Measurements from ENCODE around the gene ASPHD1. TPM values are rescaled to one million over a fixed set of nuclear protein-coding genes. Genes with fewer than 3 reads are reported as not detected.
"Not testable (repeated sequence)": the region's sequence is repeated elsewhere in the genome, so short reads cannot be mapped to it uniquely, and the experiment has no call there.

Gene ASPHD1
- total and polyA plus RNA-seq, 2 of the 4 experiments (the other 2 are of a cell fraction): 4.1 to 14.5 TPM

DNA sequence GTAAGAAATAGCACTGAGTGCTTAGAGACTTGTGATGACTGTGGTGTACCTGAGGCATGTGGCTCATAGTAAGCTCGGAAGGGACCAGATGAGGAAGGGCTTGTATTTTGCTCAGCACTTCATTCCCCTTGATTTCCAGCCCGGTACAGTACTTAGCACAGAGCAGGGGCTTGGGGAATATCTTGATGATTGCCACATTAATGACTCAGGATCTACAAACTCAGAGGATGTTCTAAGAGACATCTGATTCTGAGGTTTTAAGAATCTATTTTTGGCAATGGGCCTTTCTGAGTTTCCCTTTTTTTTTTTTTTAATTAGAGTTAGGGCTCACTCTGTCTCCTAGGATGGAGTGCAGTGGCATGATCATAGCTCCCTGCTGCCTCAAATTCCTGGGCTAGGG is 9.1 kb downstream of the ASPHD1 start:
- in situ Hi-C loops (cut with MboI; ENCODE audit: low sequenced_read_pairs) (no loop called here), intact Hi-C loops (cut with micrococcal nuclease) (no loop called here), dilution Hi-C loops (cut with HindIII; ENCODE audit: low sequenced_read_pairs, unreplicated experiment) (no loop called here)
- BruUV-seq (replicated peaks): no TSS peak
- DNase-seq (peak; percentile 65), ATAC-seq (ENCODE audit: low read depth) (peak; percentile 36; the same call in 1 of the 2 replicates)
- H3K56ac ChIP-seq (ENCODE audit: extremely low read depth, insufficient read depth, low read length): no peak overlapping the region
- no peaks in the 10 kb centered on the region for H3K27me3 ChIP-seq (ENCODE audit: control insufficient read depth, insufficient read depth, low read length)
- H3K14ac ChIP-seq (replicated peaks; ENCODE audit: low read depth, low read length): 0 out of 2 replicates have a peak overlapping the region, but pooled peaks have one; percentile 14
- H3K23ac ChIP-seq (ENCODE audit: low read depth, low read length): no peak overlapping the region
- no peak overlapping the region for H3K4me2 ChIP-seq (ENCODE audit: low read depth, low read length)
- H2BK5ac ChIP-seq (ENCODE audit: low read depth, low read length, poor library complexity, severe bottlenecking): peak overlapping the region; percentile 20
- H2AK5ac ChIP-seq (ENCODE audit: low read depth, low read length): no peak overlapping the region
- H3K9me3 ChIP-seq (ENCODE audit: control insufficient read depth, insufficient read depth, low read length): no peaks in the 10 kb centered on the region
- CTCF ChIA-PET: no interaction called here
- no peak overlapping the region for H3K9ac ChIP-seq (ENCODE audit: low read depth, low read length)
- POLR2A ChIA-PET (ENCODE audit: unreplicated experiment): no interaction called here
- no peak overlapping the region for H2AFZ ChIP-seq (replicated peaks; ENCODE audit: low read length, poor library complexity)
- no peak overlapping the region for H4K91ac ChIP-seq (ENCODE audit: insufficient read depth, low read depth, low read length)
- H4K20me1 ChIP-seq (ENCODE audit: insufficient read depth, low read length): peaks cover 7% of the 10 kb centered on the region; the same call in 1 of the 2 replicates
- WGBS, 2 experiments (ENCODE audit: extremely low coverage in 2 of 2, insufficient read length in 1 of 2): 40% methylated on average over 1 of the region's 2 CpGs; no CpG with 5 or more reads in 1 of the 2 experiments
- H3K9me1 ChIP-seq (ENCODE audit: insufficient read depth, low read length): peaks cover 22% of the 10 kb centered on the region
- no peak overlapping the region for H2BK15ac ChIP-seq (ENCODE audit: low read depth, low read length)
- no peak overlapping the region for H3K18ac ChIP-seq (ENCODE audit: low read depth, low read length)
- H2BK120ac ChIP-seq (ENCODE audit: low read depth, low read length): no peak overlapping the region
- H3K4me1 ChIP-seq (ENCODE audit: control insufficient read depth, insufficient read depth, low read length): no peaks in the 10 kb centered on the region; the same call in 1 of the 2 replicates
- no peak overlapping the region for H3K4me3 ChIP-seq (ENCODE audit: insufficient read depth, low read depth, low read length)
- TF ChIP-seq RFX5 (IDR thresholded peaks at IDR 0.05; ENCODE audit: low read depth, low read length) (no peak), RAD21 (IDR thresholded peaks at IDR 0.05; ENCODE audit: low read length) (no peak), CEBPB (IDR thresholded peaks at IDR 0.05; ENCODE audit: low read depth, low read length) (peak; percentile 71)
- TF ChIP-seq, protein P1, sequence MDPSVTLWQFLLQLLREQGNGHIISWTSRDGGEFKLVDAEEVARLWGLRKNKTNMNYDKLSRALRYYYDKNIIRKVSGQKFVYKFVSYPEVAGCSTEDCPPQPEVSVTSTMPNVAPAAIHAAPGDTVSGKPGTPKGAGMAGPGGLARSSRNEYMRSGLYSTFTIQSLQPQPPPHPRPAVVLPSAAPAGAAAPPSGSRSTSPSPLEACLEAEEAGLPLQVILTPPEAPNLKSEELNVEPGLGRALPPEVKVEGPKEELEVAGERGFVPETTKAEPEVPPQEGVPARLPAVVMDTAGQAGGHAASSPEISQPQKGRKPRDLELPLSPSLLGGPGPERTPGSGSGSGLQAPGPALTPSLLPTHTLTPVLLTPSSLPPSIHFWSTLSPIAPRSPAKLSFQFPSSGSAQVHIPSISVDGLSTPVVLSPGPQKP (IDR thresholded peaks at IDR 0.05; ENCODE audit: borderline replicate concordance, low read depth, low read length): no peak
- peaks cover 18% of the 10 kb centered on the region for H3K36me3 ChIP-seq (ENCODE audit: control insufficient read depth, insufficient read depth, low read length)
- H4K8ac ChIP-seq (ENCODE audit: low read depth in 2 of 2, low read length in 2 of 2): no peak overlapping the region
- H4K5ac ChIP-seq (ENCODE audit: low read depth, low read length): no peak overlapping the region
- peaks cover 10 to 26% of the 10 kb centered on the region in 2 experiments; a peak in 3 of 4 replicates for H3K79me1 ChIP-seq (ENCODE audit: low read depth in 1 of 2, low read length in 2 of 2)
- no peak overlapping the region for H2AK9ac ChIP-seq (replicated peaks; ENCODE audit: low read depth, low read length, poor library complexity)
- no peak overlapping the region for H3K4ac ChIP-seq (ENCODE audit: low read depth, low read length)
- no peak overlapping the region for H2BK20ac ChIP-seq (ENCODE audit: low read depth, low read length)
- no peak overlapping the region for H3K27ac ChIP-seq (ENCODE audit: insufficient read depth, low read length)

DNA sequence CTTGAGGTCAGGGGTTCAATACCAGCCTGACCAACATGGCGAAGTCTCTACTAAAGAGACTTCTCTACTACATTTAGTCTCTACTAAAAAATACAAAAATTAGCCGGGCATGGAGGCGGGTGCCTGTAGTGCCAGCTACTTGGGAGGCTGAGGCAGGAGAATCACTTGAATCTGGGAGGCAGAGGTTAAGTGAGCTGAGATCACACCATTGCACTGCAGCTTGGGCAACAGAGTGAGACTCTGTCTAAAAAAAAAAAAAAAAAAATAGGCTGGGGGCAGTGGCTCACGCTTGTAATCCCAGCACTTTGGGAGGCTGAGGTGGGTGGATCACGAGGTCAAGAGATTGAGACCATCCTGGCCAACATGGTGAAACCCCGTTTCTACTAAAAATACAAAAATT is 9.6 kb downstream of the ASPHD1 start:
- H4K8ac ChIP-seq (ENCODE audit: low read depth in 2 of 2, low read length in 2 of 2); H3K9me3 ChIP-seq (ENCODE audit: control insufficient read depth, insufficient read depth, low read length); H2AK5ac ChIP-seq (ENCODE audit: low read depth, low read length); H3K9ac ChIP-seq (ENCODE audit: low read depth, low read length); in situ Hi-C loops (cut with MboI; ENCODE audit: low sequenced_read_pairs); BruUV-seq (replicated peaks); H3K4ac ChIP-seq (ENCODE audit: low read depth, low read length); H3K14ac ChIP-seq (replicated peaks; ENCODE audit: low read depth, low read length); H2BK120ac ChIP-seq (ENCODE audit: low read depth, low read length); POLR2A ChIA-PET (ENCODE audit: unreplicated experiment); dilution Hi-C loops (cut with HindIII; ENCODE audit: low sequenced_read_pairs, unreplicated experiment); H3K18ac ChIP-seq (ENCODE audit: low read depth, low read length); H4K91ac ChIP-seq (ENCODE audit: insufficient read depth, low read depth, low read length); H3K4me2 ChIP-seq (ENCODE audit: low read depth, low read length); H3K23ac ChIP-seq (ENCODE audit: low read depth, low read length); H2AK9ac ChIP-seq (replicated peaks; ENCODE audit: low read depth, low read length, poor library complexity); H3K4me1 ChIP-seq (ENCODE audit: control insufficient read depth, insufficient read depth, low read length); H2AFZ ChIP-seq (replicated peaks; ENCODE audit: low read length, poor library complexity); H4K5ac ChIP-seq (ENCODE audit: low read depth, low read length); H4K20me1 ChIP-seq (ENCODE audit: insufficient read depth, low read length); H3K4me3 ChIP-seq (ENCODE audit: insufficient read depth, low read depth, low read length); H2BK5ac ChIP-seq (ENCODE audit: low read depth, low read length, poor library complexity, severe bottlenecking); CTCF ChIA-PET; H2BK20ac ChIP-seq (ENCODE audit: low read depth, low read length); DNase-seq; ATAC-seq (ENCODE audit: low read depth); H3K56ac ChIP-seq (ENCODE audit: extremely low read depth, insufficient read depth, low read length); H3K27ac ChIP-seq (ENCODE audit: insufficient read depth, low read length); intact Hi-C loops (cut with micrococcal nuclease); H2BK15ac ChIP-seq (ENCODE audit: low read depth, low read length); H3K27me3 ChIP-seq (ENCODE audit: control insufficient read depth, insufficient read depth, low read length): not testable (repeated sequence)
- Histone ChIP-seq H3K36me3 (ENCODE audit: control insufficient read depth, insufficient read depth, low read length) (peaks cover 19% of the 10 kb centered on the region), H3K9me1 (ENCODE audit: insufficient read depth, low read length) (peaks cover 19% of the 10 kb centered on the region), H3K79me1 (ENCODE audit: low read depth in 1 of 2, low read length in 2 of 2) (peaks cover 6 to 26% of the 10 kb centered on the region in 2 experiments; a peak in 3 of 4 replicates)
- WGBS, 2 experiments (ENCODE audit: extremely low coverage in 2 of 2, insufficient read length in 1 of 2): no CpG with 5 or more reads among the region's 6 CpGs

All from IMR-90 (cell line).